Measurements from ENCODE around the gene ACYP2.

ACYP2 gene

DNA sequence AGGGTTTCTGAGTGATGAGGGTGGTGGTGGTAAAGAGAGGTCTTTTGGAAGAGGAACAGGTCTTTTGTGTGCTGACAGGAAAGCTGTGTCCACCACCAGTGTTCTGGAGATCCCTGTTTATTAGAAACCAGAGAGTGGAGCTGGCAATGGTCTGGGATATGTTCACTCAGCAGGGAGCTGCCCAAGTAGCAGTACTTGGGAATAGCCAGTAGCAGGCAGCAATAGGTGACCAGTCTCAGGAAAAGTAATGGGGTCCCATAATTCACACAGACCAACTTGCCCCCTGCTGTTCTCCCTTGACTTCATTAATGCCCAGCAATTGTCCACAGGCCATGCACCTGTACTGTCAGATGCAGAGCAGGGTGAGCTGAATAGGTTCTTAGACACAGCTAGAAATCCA lies 138.8 kb downstream of the ACYP2 start:
- no peak for TF ChIP-seq TAF1 (IDR thresholded peaks at IDR 0.05; ENCODE audit: borderline replicate concordance, insufficient read depth, low read length)
- TF ChIP-seq SIN3A (IDR thresholded peaks at IDR 0.05; ENCODE audit: borderline replicate concordance, insufficient read depth, low read length): no peak
- TF ChIP-seq, protein P1, sequence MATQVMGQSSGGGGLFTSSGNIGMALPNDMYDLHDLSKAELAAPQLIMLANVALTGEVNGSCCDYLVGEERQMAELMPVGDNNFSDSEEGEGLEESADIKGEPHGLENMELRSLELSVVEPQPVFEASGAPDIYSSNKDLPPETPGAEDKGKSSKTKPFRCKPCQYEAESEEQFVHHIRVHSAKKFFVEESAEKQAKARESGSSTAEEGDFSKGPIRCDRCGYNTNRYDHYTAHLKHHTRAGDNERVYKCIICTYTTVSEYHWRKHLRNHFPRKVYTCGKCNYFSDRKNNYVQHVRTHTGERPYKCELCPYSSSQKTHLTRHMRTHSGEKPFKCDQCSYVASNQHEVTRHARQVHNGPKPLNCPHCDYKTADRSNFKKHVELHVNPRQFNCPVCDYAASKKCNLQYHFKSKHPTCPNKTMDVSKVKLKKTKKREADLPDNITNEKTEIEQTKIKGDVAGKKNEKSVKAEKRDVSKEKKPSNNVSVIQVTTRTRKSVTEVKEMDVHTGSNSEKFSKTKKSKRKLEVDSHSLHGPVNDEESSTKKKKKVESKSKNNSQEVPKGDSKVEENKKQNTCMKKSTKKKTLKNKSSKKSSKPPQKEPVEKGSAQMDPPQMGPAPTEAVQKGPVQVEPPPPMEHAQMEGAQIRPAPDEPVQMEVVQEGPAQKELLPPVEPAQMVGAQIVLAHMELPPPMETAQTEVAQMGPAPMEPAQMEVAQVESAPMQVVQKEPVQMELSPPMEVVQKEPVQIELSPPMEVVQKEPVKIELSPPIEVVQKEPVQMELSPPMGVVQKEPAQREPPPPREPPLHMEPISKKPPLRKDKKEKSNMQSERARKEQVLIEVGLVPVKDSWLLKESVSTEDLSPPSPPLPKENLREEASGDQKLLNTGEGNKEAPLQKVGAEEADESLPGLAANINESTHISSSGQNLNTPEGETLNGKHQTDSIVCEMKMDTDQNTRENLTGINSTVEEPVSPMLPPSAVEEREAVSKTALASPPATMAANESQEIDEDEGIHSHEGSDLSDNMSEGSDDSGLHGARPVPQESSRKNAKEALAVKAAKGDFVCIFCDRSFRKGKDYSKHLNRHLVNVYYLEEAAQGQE (IDR thresholded peaks at IDR 0.05; ENCODE audit: insufficient read depth in 1 of 2, low read depth in 2 of 2, low read length in 2 of 2): no peak
- TF ChIP-seq POLR2AphosphoS5 (IDR thresholded peaks at IDR 0.05; ENCODE audit: low read depth, low read length): no peak
- TF ChIP-seq FOXP2 (optimal IDR thresholded peaks at IDR 0.05; ENCODE audit: borderline replicate concordance, extremely low read depth, extremely low read length, insufficient read depth): no peak

DNA sequence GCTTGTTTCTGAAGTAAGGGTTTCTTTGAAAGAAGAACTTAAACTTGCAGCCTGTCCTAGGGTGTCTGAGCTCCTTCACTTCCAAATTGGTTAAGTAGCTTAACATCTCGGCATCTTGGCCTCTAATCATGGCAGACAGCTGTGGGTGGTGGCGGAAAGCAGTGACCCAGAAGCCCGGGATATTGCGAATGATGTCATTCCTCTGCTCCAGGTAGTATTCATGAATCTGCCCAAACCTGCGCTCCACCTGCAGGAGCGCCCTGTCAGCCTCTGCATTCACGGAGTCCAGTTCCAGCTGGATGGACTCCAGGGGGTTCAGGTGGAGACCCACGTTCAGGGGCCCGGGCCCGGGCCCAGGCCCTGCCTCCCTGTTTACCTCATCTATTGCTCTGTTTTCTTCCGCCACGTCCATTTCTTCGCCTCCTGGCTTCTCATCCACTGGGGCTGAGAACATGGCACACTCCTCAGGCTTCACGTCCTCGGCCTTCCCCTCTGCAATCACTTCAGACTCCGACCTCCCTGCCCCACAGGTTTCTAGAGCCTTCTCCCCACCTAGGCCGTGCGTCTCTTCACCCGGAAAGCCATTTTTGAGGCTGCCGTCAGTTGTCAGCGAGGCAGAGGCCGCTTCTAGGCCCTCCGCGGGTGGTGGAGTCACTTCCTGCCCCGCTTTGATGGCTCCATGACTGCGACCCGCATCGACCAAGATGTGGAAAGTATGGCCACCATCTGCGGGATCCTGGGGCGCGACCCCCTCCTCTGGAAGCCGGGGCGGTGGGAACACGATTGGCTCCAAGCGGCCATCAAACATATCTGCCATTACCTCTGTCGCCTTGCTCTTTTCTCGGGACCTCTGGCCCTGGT lies 140.0 kb downstream of the ACYP2 start:
- TF ChIP-seq, protein P1 (IDR thresholded peaks at IDR 0.05; ENCODE audit: insufficient read depth in 1 of 2, low read depth in 2 of 2, low read length in 2 of 2): no peak
- TF ChIP-seq POLR2AphosphoS5 (IDR thresholded peaks at IDR 0.05; ENCODE audit: low read depth, low read length) (no peak), FOXP2 (optimal IDR thresholded peaks at IDR 0.05; ENCODE audit: borderline replicate concordance, extremely low read depth, extremely low read length, insufficient read depth) (no peak), SIN3A (IDR thresholded peaks at IDR 0.05; ENCODE audit: borderline replicate concordance, insufficient read depth, low read length) (no peak), TAF1 (IDR thresholded peaks at IDR 0.05; ENCODE audit: borderline replicate concordance, insufficient read depth, low read length) (no peak)

DNA sequence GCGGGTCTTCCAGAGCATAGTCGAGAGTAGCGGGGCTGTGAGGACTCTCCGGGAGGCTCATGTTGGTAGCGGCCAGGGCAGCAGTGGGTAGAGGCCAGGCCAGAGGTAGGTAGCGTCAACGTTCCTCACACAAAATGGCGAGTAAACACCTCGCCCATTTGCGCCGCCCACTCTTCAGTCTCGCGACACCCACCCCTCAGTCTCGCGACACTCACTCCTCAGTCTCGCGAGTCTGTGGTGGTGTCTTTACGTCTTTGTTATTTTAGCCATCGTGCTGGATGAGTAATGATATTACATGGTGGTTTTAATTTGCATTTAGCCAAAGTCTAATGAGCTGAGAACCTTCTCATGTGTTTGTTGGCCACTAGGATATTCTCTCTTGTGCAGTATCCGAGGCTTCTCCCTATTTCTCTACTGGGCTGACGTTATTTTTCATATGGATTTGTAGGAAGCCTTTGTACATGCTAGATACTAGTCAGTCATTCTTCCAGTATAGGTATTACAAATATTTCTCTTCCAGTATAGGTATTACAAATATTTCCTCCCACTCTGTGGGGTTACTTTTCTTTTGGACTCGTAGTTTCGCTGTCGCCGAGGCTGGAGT lies 140.8 kb downstream of the ACYP2 start, which contains the start of gene TSPYL6:
TSPYL6 (minus strand) TSS at position 139 of the 604 bp plus-strand sequence; CDS start at position 61, 78 bp downstream.
- TF ChIP-seq TAF1 (IDR thresholded peaks at IDR 0.05; ENCODE audit: borderline replicate concordance, insufficient read depth, low read length) (no peak), SIN3A (IDR thresholded peaks at IDR 0.05; ENCODE audit: borderline replicate concordance, insufficient read depth, low read length) (no peak), POLR2AphosphoS5 (IDR thresholded peaks at IDR 0.05; ENCODE audit: low read depth, low read length) (no peak)
- TF ChIP-seq, protein P1 (IDR thresholded peaks at IDR 0.05; ENCODE audit: insufficient read depth in 1 of 2, low read depth in 2 of 2, low read length in 2 of 2): no peak

DNA sequence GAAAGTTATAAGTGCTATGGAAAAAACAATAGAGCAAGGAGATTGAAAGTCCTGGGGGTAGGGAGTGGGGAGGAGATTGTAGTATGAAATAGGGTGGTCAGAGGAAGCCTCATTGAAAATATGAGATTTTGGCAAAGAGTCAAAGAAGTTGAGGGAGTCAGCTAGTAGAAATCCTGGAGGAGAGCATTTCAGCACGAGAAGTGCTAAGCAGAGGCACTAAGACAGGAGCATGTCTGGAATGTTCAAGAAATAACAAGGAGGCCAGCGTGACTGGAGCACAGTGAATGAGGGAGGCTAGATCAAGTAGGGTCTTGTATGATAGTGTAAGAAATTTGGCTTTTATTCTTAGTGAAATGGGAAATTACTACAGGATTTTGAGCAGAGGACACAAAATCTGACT lies 142.8 kb downstream of the ACYP2 start:
- TF ChIP-seq POLR2AphosphoS5 (IDR thresholded peaks at IDR 0.05; ENCODE audit: low read depth, low read length) (no peak), TAF1 (IDR thresholded peaks at IDR 0.05; ENCODE audit: borderline replicate concordance, insufficient read depth, low read length) (no peak), SIN3A (IDR thresholded peaks at IDR 0.05; ENCODE audit: borderline replicate concordance, insufficient read depth, low read length) (no peak), FOXP2 (optimal IDR thresholded peaks at IDR 0.05; ENCODE audit: borderline replicate concordance, extremely low read depth, extremely low read length, insufficient read depth) (no peak)
- TF ChIP-seq, protein P1 (IDR thresholded peaks at IDR 0.05; ENCODE audit: insufficient read depth in 1 of 2, low read depth in 2 of 2, low read length in 2 of 2): no peak

All from PFSK-1 (cell line).